ENCODE data around the gene ISLR.
A peak's percentile ranks its signal among the peaks of the same experiment; 100 is the strongest.

The ISLR gene, protein sequence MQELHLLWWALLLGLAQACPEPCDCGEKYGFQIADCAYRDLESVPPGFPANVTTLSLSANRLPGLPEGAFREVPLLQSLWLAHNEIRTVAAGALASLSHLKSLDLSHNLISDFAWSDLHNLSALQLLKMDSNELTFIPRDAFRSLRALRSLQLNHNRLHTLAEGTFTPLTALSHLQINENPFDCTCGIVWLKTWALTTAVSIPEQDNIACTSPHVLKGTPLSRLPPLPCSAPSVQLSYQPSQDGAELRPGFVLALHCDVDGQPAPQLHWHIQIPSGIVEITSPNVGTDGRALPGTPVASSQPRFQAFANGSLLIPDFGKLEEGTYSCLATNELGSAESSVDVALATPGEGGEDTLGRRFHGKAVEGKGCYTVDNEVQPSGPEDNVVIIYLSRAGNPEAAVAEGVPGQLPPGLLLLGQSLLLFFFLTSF

GRCh38 chr15:74173380-74174218 lies at the start of gene ISLR:
Gene ISLR, plus strand, starts transcription at chr15:74173710. Its CDS starts 1,149 bp downstream, at chr15:74174859.
- no peak for DNase-seq

- no peak for DNase-seq
These were observed 49.3 kb upstream of the ISLR start for GRCh38 chr15:74124196-74124595.

GRCh38 chr15:74124759-74125158 lies 48.8 kb upstream of the ISLR start:
- no peak for DNase-seq

DNA sequence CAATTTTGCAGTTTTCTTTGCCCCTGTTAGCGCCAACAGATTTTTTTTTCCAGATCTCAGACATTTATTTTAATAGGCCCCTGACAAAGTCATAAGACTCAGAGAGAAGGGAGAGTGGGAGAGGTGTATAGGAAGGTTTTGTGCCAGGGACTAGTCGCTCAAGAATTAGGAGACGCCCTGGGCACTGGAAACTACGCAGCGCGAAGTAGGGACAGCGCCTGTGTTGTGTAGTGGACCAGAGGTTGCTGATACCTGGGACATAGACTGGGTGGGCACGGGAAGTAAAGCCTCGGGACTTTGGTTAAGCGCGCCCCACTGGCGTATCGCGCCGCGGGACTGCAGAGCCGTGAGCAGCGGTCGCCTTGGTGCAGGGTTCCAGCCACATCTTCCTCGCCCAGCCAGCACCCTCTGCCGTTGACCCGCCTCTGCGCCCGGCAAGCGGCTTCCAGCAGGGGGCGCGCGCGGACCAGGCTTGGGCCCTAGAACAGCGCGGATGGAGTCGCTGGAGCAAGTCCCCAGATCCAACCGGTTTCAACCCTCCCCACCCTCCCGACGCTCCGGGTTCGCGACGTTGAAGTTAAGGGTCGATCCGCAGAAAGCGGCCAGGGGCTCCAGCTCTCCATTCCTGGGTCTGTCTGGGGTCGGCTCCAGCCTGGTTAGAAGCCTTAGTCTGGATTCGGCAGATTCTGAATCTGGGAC lies 46.1 kb upstream of the ISLR start:
- DNase-seq: peak; percentile 57

GRCh38 chr15:74127954-74128784 lies 45.3 kb upstream of the ISLR start:
- no peak for DNase-seq

- DNase-seq: no peak
These were observed 44.5 kb upstream of the ISLR start for GRCh38 chr15:74128785-74129585.

- DNase-seq: no peak
These were observed 43.8 kb upstream of the ISLR start for GRCh38 chr15:74129586-74130154.

- DNase-seq: no peak
These were observed 43.2 kb upstream of the ISLR start, which contains the start of gene ISLR2 for GRCh38 chr15:74130155-74130848. Gene ISLR2, plus strand, starts transcription at chr15:74130586. Its CDS starts 2,169 bp downstream, at chr15:74132755.

DNA sequence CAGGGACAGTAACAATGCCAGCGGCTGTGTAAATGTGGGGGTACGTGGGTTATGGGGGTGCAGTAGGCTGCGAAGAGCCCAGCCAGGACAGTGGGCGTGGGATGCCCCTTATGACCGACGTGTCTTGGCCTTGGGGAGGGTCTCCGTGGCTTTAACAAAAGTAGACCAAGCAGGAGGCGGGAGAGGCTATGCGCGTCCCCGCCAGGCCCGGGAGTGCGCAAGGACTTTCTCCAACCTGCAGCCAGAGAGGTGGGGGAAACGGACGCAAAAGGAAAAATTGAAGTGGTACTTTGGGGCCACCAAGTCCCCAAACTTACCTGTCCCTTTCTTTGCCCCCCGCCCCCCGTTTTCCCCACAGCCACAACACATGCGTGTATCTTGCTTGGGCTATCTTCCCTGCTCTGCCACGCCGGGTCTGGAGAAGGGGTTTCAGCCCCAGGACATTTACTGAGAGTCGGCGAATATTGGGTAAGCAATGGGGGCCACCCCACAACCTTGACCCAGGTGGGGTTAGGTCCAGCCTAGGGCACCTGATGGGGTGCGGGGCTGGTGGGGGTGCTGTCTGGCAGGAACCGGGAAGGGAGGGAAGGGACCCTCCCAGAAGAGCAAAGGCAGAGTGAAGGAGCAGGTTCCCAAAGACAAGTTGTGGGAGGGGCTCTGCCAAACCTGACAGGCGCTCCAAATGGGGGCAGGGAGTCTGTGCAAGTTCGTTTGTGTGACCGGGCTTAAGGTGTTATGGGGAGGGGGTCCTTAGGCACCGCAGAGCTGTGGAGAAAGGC lies 42.5 kb upstream of the ISLR start:
- DNase-seq: no peak

DNA sequence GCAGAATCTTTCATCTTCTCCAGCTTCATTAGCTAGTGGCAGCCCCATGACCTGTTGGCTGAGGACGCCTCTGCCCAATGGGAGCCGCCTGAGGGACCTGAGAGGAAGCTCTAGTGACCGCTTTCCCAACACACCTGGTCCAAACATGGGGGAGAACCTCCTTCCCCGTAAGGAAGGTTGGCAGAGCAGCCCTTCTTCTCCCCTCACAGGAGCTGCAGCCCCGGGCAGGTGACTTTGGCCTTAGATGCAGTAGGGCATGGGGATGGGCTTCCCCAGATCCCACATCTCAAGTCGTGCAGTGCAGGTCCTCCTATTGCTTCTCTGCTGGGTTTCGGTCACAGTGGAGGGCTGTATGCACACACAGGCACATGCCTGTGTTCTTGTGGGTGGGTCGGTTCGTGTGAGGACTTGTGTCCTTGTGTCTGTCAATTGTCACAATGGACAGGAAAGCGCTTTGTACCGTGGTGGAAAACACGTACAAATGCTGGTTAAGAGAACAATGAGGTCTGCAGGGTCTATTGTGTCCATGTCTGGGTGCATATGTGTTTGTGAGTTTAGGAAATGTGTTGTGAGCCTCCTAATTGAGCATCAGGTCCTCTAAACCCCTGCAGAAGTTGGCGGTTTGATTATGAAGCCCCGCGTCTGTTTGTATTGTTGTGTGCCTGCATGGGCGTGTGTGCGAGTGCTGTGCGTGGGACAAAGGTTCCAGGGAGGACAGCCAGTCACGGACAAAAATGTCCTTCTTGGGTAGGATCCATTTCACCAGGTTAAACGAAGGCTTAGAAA lies 41.7 kb upstream of the ISLR start:
- no peak for DNase-seq

GRCh38 chr15:74132681-74133651 lies 40.5 kb upstream of the ISLR start:
- DNase-seq: no peak

DNA sequence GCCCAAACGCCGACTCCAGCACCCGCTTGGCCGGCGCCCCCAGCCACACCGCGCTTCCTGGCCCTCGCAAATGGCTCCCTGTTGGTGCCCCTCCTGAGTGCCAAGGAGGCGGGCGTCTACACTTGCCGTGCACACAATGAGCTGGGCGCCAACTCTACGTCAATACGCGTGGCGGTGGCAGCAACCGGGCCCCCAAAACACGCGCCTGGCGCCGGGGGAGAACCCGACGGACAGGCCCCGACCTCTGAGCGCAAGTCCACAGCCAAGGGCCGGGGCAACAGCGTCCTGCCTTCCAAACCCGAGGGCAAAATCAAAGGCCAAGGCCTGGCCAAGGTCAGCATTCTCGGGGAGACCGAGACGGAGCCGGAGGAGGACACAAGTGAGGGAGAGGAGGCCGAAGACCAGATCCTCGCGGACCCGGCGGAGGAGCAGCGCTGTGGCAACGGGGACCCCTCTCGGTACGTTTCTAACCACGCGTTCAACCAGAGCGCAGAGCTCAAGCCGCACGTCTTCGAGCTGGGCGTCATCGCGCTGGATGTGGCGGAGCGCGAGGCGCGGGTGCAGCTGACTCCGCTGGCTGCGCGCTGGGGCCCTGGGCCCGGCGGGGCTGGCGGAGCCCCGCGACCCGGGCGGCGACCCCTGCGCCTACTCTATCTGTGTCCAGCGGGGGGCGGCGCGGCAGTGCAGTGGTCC lies 39.7 kb upstream of the ISLR start:
- DNase-seq: no peak

DNA sequence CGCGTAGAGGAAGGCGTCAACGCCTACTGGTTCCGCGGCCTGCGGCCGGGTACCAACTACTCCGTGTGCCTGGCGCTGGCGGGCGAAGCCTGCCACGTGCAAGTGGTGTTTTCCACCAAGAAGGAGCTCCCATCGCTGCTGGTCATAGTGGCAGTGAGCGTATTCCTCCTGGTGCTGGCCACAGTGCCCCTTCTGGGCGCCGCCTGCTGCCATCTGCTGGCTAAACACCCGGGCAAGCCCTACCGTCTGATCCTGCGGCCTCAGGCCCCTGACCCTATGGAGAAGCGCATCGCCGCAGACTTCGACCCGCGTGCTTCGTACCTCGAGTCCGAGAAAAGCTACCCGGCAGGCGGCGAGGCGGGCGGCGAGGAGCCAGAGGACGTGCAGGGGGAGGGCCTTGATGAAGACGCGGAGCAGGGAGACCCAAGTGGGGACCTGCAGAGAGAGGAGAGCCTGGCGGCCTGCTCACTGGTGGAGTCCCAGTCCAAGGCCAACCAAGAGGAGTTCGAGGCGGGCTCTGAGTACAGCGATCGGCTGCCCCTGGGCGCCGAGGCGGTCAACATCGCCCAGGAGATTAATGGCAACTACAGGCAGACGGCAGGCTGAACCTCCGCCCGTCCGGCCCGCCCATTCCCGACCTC lies 39.0 kb upstream of the ISLR start:
- no peak for DNase-seq

GRCh38 chr15:74135041-74135565 lies 38.4 kb upstream of the ISLR start:
- no peak for DNase-seq

GRCh38 chr15:74136540-74136813 lies 37.0 kb upstream of the ISLR start:
- DNase-seq: no peak

DNA sequence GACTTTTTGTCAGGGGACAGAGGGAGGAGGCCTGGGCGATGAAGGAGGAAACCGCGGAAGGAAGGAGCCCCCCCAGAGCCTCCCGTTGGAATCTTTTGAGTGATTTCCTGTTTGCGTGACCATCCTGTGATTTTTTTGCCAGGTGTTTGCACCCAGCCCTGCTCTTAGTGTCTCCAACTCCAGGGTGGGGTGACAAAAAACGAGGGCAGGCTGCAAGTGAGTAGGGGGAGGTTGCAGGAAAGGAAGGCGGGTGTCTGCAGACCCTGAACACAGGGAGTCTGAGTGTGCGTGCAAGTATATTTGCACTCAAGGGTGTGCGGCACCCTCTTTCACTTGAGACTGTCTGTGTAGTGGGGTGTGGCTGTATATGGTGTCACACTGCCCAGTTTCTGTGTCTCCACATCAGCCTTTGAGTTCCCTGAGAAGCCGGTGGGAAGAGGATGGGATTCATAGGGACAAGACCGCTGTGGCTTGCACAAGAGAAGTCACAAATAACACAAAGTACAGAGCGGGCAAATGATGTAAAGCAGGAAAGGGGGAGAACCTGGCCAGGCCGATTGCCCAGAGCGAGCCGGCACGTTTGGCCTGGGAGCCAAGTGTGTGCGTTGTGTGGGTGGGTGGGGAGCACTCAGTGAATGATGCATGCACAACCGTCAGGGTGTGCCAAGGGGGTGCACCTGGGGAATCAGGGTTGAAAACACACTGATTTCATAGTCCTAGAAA lies 36.5 kb upstream of the ISLR start:
- no peak for DNase-seq
